BE2C (cell line): ENCODE data around the gene TP53I13.
A peak's percentile ranks its signal among the peaks of the same experiment; 100 is the strongest.

Experiments
- DNase-seq: peaks from one replicate; pipeline ENCODE4 v3.0.0-alpha.2; 2020
- H3K27me3 ChIP-seq: fragments of 250-450 bp; sonication (Bioruptor Pico); 2 replicates; pipeline ENCODE4 v1.5.1; 2020; ENCODE audit warnings: mild to moderate bottlenecking
- H3K36me3 ChIP-seq: fragments of 250-450 bp; sonication (Bioruptor Pico); 2 replicates; pipeline ENCODE4 v1.5.1; 2020; ENCODE audit warnings: mild to moderate bottlenecking
- H3K4me1 ChIP-seq: fragments of 250-450 bp; sonication (Bioruptor Pico); 2 replicates; pipeline ENCODE4 v1.5.1; 2020
- H3K4me3 ChIP-seq: 2 replicates; pipeline ENCODE4 v1.5.1; 2011; ENCODE audit warnings: low read depth, low read length
- H3K9me3 ChIP-seq: fragments of 250-450 bp; sonication (Bioruptor Pico); 2 replicates; pipeline ENCODE4 v1.5.1; 2020
- CTCF ChIP-seq: IDR thresholded peaks from 2 replicates; pipeline ENCODE4 v1.5.1; 2012; ENCODE audit warnings: mild to moderate bottlenecking, low read depth, low read length

The TP53I13 gene

GRCh38 chr17:29591146-29591736 is 22.7 kb downstream of the TP53I13 start:
- DNase-seq, result peak; percentile 62
- Histone ChIP-seq H3K27me3 (no peaks in the 10 kb centered on the region), H3K4me1 (peaks cover 16% of the 10 kb centered on the region), H3K36me3 (no peaks in the 10 kb centered on the region), H3K9me3 (no peaks in the 10 kb centered on the region), H3K4me3 (peak overlapping the region; percentile 62)
- no peak for TF ChIP-seq CTCF

GRCh38 chr17:29591737-29592608 is 23.5 kb downstream of the TP53I13 start:
- Histone ChIP-seq H3K4me3 (peak overlapping the region; percentile 62), H3K27me3 (no peaks in the 10 kb centered on the region), H3K9me3 (no peaks in the 10 kb centered on the region), H3K36me3 (no peaks in the 10 kb centered on the region), H3K4me1 (peaks cover 18% of the 10 kb centered on the region)
- peak; percentile 76 for TF ChIP-seq CTCF
- peak; percentile 91 for DNase-seq

GRCh38 chr17:29592850-29593551 is 24.5 kb downstream of the TP53I13 start, which contains the start of gene ANKRD13B:
Gene ANKRD13B, plus strand, starts transcription at chr17:29593132. Its CDS starts 490 bp downstream, at chr17:29593622.
- no peak for TF ChIP-seq CTCF
- H3K4me1 ChIP-seq, result peaks cover 21% of the 10 kb centered on the region
- H3K4me3 ChIP-seq, result peak within 1 kb of the TSS; percentile 71
- no peaks in the 10 kb centered on the region for H3K9me3 ChIP-seq
- DNase-seq, result peak; percentile 56
- no peaks in the 10 kb centered on the region for H3K27me3 ChIP-seq
- H3K36me3 ChIP-seq, result no peaks in the 10 kb centered on the region

GRCh38 chr17:29593591-29594518 is 25.4 kb downstream of the TP53I13 start:
- peak; percentile 18; the same call in 1 of the 2 replicates for TF ChIP-seq CTCF
- Histone ChIP-seq H3K4me3 (peak overlapping the region; percentile 71), H3K4me1 (peaks cover 21% of the 10 kb centered on the region), H3K27me3 (no peaks in the 10 kb centered on the region), H3K9me3 (no peaks in the 10 kb centered on the region), H3K36me3 (no peaks in the 10 kb centered on the region)
- peak; percentile 39 for DNase-seq

- no peak for DNase-seq
- TF ChIP-seq CTCF, result no peak
- H3K9me3 ChIP-seq, result no peaks in the 10 kb centered on the region
- peaks cover 21% of the 10 kb centered on the region for H3K4me1 ChIP-seq
- H3K27me3 ChIP-seq, result no peaks in the 10 kb centered on the region
- no peaks in the 10 kb centered on the region for H3K36me3 ChIP-seq
- peak overlapping the region; percentile 71 for H3K4me3 ChIP-seq
Measured at GRCh38 chr17:29594519-29595090, 26.1 kb downstream of the TP53I13 start.
